Measurements from ENCODE around the gene KDSR.

Gene KDSR

GRCh38 chr18:63283305-63284094, 83.5 kb downstream of the KDSR start:
- DNase-seq (ENCODE audit: low read depth in 3 of 3) = no peak

DNA sequence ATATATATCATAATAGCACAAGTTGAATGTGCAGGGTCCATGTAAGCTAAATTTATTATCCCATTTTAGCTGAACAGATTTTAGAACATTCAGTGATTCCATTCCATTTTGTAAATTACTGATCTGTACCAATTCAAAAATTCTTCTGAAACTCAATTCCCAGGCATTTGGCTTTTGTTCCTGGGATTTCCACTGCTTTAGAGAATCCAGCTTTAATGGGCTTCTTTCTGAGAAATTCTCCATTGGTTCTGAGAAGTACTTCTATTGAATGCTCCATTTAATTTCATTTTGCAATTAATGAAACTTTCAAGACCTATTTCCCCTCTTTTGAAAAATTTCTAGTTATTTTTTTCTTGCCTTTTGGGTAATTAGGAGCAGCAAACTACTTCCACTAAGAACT, 84.2 kb downstream of the KDSR start:
- no peak for DNase-seq (ENCODE audit: low read depth in 3 of 3)
